GM19351 (cell line): Measurements from ENCODE around the gene RTN4R.

ENCODE experiments used
- ATAC-seq: cut with Tn5 transposase; IDR thresholded peaks from one replicate; pipeline ENCODE4 v1.9.1; 2021; ENCODE audit warnings: mild to moderate bottlenecking, moderate library complexity; ENCODE audit not compliant: unreplicated experiment

Gene RTN4R

DNA sequence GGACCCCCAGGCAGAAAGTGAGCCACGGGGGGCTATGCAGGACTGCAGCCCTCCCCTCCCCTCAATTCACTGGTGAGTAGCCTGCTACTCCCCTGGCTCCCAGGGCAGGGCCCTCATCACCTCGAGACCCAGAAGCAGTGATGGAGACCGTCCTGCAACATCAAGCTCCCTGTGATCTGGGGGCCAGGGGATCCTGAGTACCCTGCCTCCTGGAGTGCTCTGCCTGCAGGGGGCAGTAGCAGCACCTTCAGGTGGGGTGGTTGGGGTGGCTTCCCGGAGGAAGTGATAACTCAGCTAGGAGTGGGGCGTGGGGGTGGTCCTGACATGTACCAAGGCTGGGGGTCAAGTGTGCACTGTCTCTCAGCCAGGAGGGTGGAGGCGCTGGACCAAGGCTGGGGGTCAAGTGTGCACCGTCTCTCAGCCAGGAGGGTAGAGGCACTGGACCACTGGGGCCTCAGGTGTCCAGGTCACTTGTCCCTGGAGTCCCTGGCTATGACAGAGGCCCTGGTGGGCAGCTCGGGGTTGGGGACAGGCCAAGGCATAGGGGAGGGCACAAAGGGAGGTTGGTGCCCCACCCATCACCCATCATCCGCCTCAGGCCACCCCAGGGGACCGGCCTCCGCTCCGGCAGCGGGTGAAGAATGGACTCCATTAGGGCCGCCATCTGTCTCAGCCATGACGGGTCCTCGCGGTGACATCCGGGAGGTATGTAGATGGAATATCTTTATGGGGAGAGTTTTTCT lies 9.4 kb downstream of the RTN4R start:
- ATAC-seq, result no peak

GRCh38 chr22:20258021-20258299 lies 10.2 kb downstream of the RTN4R start:
- ATAC-seq, result no peak

- ATAC-seq, result no peak
Measured at GRCh38 chr22:20257212-20258020, 10.7 kb downstream of the RTN4R start.

DNA sequence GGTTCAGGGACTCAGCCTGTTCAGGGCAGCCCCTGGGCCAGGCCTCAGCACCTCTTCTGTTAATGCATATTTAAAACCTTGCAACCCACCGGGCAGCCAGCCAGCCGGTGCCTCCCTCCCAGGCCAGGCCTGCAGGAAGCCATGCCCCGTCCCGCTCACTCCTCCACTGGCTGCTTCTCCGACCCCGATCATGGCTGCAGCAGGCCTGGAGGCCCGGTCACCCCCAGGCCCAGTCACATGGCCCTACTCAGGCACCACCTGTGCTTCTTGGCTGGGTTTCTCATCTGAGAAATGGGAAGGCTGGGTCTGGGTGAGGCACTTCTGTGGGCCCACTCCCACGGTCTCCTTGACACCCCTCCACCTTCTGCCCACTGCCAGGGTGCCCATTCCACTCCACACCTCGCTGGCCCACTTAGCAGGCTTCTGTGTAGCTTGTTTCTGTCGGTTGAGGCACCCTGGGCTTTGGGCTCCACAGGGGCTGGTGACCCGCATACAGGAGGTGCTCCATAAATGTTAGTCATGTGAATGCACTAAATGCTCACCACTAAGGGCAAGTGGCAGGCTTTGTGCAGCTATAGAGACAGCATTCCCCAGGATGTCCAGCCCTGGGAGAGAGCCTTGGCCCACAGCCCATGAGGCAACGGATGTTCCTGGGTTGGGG lies 11.4 kb downstream of the RTN4R start:
- no peak for ATAC-seq

- no peak for ATAC-seq
Measured at GRCh38 chr22:20256027-20256426, 12.1 kb downstream of the RTN4R start.

DNA sequence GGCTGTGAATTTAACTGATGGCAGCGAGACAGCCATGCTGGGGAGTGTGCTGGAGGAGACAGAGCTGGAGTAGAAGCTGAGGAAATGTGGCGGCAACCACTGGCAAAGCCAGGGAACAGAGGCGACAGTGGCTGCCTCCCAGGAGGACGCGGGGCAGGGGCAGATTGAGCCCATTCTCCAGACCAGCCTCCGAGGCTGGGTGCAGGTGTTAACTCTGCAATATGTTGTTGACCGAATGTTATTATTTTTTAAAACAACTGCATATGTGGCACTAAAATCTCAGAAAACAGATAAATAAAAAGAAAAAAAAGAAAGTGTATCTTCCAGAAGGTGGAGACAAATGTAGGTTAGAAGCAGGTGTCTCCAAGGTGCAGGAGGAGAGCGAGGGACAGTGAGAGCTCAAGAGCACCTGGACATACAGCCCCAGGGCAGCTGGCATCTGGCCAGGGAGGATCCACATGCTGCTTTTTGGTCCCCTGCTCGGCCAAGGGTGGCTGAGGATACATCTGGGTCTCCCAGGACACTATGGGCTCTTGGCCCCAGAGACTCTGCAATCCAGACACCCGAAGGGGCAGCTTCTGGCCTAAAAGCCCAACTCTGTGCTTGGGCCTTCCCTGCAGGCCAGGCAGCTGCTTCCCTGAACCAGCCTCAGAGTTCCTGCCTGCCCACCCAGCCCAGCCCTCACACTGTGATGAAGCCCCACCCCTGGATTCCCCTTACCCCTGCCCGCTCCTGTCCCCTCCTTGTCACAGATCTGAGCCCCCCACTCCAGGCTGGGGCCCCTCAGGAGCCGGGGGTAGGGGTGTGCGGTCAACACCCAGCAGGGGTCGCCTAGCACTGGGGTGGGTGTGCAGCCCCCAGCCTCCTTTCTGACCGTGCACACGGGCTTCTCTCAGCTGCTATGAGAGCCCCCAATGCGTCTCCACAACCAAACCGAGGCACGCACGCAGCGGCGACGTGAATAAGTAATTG lies 12.9 kb downstream of the RTN4R start:
- ATAC-seq, result no peak

GRCh38 chr22:20253161-20253560 lies 15.0 kb downstream of the RTN4R start:
- ATAC-seq, result no peak

DNA sequence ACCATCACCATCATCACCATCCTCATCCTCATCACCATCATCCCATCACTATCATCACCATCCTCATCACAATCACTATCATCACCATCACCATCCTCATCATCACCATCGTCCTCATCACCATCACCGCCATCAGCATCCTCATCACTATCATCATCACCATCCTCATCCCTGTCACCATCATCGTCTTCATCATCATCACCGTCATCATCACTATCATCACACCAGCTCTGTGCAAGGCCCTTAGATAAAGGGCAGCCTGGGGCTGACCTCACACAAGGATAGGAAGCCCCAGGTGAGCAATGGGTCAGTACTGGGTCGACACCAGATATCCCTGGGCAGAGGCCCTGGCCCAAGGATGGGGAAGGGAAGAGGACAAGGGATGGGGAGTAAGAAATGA lies 16.1 kb downstream of the RTN4R start:
- no peak for ATAC-seq

DNA sequence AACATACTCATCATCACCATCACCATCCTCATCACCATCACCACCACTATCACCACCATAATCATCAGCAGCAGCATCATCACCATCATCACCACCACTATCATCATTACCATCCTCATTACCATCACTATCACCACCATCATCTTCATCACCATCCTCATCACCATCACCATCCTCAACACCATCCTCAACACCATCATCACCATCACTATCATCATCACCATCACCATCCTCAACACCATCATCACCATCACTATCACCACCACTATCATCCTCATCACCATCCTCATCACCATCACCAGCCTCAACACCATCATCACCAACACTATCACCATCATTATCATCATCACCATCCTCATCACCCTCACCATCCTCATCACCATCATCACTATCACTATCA lies 16.6 kb downstream of the RTN4R start:
- ATAC-seq, result no peak

GRCh38 chr22:20249797-20250354 lies 18.2 kb downstream of the RTN4R start:
- ATAC-seq, result no peak

GRCh38 chr22:20248461-20248978 lies 19.6 kb downstream of the RTN4R start:
- no peak for ATAC-seq

DNA sequence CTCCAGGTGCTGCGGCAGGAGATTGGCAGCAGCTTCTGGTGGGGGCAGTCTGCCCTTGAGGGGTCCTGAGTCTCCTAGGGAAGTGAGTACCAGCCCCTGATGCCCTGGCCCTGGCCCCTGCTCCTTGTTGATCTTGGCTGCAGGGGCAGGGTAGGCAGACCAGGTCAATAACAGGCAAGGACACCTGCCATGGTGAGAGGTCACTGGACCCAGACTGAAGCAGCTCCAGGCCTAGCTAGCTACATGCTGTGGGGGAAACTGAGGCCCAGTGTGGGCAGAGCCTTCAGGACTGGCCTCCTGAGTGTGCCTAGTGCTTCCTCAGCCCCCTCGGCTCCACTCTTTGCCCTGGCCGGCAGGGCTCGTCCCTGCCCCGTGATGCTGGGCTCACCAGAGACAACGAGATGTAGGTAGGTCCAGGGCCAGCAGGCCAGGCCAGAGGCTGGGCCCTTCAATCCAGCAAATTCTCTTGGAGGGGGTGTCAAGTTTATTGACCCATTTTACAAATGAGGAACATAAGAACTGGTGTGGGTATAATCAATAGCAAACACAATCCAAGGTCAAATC lies 20.4 kb downstream of the RTN4R start:
- ATAC-seq, result no peak

DNA sequence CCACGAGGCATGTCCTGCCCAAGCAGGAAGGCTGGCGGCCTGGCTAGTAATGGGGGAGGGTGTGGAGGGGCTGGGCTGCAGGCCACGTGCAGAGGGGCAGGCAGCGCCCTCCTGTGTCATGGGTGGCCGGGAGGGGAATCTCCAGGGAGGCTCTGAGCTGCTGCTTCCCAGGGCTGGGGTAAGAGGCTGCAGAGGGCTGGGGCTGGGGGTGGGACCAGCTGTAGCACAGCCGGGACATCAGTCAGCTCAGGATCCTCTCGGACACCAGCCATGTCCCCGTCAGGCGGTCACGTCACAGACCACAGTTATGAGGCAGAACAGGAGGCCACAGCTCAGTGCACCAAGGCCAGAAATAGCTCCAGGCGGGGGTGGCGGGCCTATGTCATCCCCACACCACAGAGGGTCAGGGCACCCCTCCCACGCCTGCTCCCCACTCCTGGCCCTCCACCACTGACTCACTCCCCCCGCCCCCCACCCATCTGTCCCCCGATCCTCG lies 21.1 kb downstream of the RTN4R start:
- ATAC-seq, result peak; percentile 79

- ATAC-seq, result no peak
Measured at GRCh38 chr22:20246368-20247009, 21.6 kb downstream of the RTN4R start.

- no peak for ATAC-seq
Measured at GRCh38 chr22:20245577-20246367, 22.3 kb downstream of the RTN4R start.

DNA sequence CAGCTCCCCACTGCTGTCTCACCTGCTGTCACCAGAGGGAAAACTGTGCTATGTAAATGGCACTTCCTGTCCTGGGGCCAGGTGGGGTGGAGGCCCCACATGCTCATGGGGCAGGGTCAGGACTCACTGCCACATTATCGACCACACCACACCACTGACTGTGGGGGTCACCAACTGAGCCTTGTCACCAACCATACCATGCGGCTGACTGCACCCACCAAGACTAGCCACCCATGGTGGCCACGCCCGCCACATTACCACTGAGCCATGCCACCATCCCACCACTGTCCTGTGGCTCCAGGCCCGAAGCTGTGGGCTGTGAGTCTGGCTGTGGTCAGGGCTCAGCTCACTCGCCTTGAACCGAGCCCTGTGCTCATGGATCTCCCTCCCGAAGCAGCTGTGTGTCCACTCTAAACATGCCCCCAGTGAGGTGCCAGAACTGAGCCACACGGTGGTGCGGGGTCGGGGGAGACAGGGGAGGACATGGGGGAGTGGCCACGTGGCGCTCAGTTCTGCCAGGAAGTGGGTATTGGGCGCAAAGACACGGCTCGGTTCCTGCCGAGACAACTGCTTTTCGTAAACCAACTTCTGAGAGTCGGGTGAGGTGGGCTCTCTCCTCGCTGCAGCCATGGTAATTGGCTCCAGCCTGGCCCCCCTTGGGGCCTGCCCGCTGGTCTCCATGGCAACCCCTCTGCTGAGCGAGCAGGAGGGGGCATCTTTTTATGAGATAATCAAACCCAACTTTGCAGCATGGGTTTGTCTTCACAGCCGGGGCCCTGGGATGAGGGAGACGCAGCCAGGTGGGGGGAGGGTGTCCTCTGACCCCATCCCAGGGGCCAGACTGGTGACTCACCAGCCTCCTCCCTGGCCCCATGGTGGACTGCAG lies 23.2 kb downstream of the RTN4R start:
- ATAC-seq, result no peak

DNA sequence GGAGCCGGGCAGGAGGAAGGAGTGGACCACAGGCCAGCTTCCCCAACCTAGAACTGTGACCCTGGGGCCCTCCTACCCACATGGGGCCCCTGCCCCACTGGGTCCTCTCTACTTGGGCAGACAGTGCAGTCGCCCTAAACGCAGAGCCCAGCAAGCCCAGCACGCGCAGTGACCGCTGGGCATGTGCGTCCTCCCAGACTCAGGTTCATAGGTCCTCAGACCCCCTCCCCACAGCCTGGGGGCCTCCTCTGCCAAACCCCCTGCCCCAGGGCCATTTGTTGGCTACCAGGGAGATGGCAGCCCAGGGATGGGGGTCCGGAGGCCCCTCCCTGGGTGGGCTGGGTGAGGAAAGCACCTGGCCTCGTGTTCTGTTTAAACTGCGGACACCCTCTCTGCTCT lies 23.9 kb downstream of the RTN4R start:
- no peak for ATAC-seq
